Amygdala (tissue), 56 donors: ENCODE results near the gene SH3BP5.

Source experiments
- DNase-seq, 56 donors: peaks; one replicate each; lab custom pipeline; 2025; lab: John Stamatoyannopoulos, UW

Gene SH3BP5

GRCh38 chr3:15217011-15217671, 115.2 kb downstream of the SH3BP5 start:
- no peak for DNase-seq

GRCh38 chr3:15216501-15216900, 115.9 kb downstream of the SH3BP5 start:
- no peak for DNase-seq

GRCh38 chr3:15215996-15216395, 116.4 kb downstream of the SH3BP5 start:
- no peak for DNase-seq

GRCh38 chr3:15214758-15215157, 117.6 kb downstream of the SH3BP5 start:
- DNase-seq: no peak

GRCh38 chr3:15211937-15212336, 120.4 kb downstream of the SH3BP5 start:
- no peak for DNase-seq

- no peak for DNase-seq
Observed at GRCh38 chr3:15207836-15208504, 124.4 kb downstream of the SH3BP5 start.

- no peak for DNase-seq
Observed at GRCh38 chr3:15206662-15207576, 125.5 kb downstream of the SH3BP5 start.

- no peak for DNase-seq
Observed at GRCh38 chr3:15205934-15206661, 126.3 kb downstream of the SH3BP5 start, which contains the start of gene CAPN7. TSS of gene CAPN7 (plus strand) at chr3:15206246. CDS start at chr3:15206496, 250 bp downstream.

- DNase-seq: no peak
Observed at GRCh38 chr3:15205482-15205933, 126.9 kb downstream of the SH3BP5 start.
